CD4-positive, alpha-beta T cell treated with Interleukin-21 for 1 hour (primary cell): ENCODE data around the gene PRDM8.

ENCODE experiments used
- DNase-seq: peaks from one replicate; pipeline ENCODE4 v3.0.0-alpha.2; 2020

The PRDM8 gene

GRCh38 chr4:80184053-80184824, 13.1 kb upstream of the PRDM8 start:
- peak; percentile 92 for DNase-seq

DNA sequence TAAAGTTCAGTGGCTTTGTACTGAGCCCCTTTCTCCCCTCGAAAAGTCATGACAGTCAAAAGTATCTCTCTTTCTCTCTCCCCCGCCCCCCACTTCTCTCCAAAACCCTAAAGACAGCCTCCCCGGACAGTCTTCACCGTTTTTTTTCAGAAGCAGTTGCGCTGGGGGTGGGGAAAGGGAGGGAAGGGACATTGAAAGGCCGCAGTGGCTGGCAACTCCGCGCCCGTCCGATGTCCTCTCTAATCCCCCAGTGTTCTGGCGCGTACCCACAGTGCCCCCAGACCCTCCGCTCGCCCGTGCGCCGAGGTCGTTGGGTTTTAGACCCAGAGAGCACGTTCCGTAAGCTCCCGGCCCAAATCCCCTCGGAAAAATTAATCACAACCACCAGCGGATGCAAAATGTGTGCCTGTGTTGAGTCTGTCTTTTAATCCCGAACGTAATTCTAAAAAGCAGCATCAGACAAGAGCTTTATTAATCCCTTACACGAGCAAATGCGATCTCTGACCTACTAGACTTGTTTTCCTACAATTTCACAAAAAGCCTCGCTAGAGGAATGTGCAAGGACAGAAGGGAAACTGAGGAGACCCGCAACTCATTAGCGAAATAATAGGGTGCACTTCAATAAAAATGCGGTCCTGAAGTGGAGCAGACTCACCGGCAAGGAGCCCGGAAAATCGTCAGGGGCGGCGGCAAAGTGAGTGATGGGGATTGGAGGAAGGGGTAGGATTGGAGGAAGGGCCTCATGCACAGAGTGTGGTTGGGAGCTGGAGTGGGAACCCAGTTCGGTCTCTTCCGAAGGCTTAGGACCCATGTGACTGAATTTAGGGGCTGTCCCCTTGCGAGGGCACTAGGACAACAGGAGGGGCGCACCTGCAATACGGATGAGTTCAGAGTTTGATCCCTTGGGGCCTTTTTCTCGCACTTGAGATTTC, 12.2 kb upstream of the PRDM8 start:
- DNase-seq: no peak

DNA sequence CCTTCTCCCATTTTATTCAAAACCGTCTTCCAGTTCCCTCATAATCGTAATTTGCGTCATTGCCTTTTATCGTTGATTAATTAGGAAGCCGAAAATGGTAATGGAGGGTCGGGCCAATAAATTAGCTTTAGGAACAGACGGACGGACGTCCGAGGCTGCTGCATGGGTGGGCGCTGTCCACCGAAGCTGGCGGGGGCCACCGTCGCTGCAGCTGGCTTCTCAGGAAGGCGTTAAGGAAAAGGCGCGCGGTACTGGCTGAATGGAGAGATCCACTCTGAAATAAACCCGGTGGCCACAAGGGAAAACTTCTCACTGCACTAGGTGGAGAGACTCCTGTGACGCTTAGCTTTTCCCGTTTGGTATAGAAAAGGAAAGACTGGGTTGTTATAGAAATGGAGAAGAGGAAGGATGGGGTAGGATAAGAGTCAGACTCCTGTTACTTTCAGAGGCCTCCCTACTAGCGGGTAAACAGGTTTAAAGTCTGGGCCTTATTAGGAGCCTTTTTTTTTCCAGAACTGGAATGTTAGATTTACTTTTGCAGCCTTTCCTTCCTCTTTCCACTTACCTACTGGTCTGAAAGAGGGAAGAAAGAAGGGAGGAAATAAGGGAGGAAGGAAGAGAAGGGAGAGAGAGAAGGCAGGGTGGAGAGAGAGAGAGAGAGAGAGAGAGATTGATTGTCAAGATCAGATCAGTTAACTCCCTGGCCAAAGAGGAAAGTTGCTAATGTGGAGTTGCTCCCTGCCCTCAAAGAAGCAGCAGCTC, 11.3 kb upstream of the PRDM8 start:
- no peak for DNase-seq

- DNase-seq: no peak
Measured at GRCh38 chr4:80186676-80187075, 10.6 kb upstream of the PRDM8 start.

DNA sequence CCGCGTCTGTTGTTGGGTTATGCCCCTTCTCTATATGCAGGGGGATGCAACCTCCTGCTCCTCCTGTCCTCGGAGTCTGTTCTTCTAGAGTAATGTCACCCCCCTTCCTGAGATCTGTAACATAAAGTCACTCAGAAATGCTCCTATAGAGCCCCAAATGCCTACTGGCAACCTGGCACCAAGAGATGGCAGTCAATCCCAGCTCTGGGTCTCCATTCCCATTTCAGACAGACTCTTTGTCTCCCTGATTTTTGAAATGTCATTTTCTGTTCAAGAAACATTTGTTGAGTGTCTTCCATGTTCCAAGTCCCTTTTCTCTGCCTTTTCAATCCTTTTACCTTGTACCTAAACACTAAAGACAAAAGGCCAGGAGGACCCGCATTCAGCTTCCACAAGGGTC, 9.6 kb upstream of the PRDM8 start:
- no peak for DNase-seq

GRCh38 chr4:80188457-80188800, 8.9 kb upstream of the PRDM8 start:
- DNase-seq: no peak

DNA sequence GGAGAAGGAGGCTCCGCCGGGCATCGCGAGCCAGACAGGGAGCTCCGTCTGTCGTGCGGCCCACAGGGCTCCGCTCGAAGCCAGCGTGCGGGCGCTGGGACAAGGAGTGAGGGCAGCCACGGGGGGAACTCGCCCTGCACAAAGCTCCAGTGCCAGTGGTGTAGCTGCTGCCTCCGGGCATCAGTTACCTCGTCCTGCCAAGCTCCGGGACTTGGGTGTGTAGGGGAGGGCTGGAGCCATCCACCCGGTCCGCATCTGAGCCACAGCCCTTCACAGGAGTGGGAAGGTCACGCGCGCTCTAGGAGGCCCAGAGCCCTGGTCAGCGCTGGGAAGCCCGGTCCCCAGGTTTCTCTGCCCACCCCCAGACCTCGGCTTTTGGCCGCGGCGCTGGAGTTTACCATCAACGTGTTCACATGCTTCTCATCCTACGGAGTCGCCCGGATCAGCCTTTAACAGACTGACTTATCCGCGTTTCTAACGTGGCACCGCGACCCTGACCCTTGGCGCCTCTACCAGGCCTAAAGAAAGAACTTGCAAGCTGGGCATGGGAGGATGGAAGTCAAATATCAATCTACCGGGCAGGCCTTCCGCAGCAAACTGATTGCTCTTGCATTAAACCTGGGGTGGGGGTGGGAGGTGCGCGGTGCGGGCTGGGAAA, 8.4 kb upstream of the PRDM8 start:
- no peak for DNase-seq

DNA sequence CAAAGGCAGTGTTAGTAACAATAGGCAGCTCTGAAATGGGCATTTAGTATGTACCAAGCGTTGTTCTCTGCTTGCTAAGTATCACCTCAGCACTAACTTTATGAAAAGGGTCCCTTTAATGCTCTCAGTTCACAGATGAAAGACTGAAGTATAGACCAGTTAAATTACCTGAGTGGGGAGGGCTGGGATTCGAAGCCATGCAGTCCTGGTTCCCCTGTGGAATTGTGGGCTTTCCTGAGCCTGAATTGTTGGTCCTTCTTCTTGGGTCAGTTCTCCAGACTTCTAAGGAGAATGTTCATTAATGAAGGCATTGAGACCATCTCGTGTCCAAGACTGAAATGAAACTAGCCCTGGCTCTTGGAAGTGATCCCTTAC, 7.7 kb upstream of the PRDM8 start:
- DNase-seq: no peak

DNA sequence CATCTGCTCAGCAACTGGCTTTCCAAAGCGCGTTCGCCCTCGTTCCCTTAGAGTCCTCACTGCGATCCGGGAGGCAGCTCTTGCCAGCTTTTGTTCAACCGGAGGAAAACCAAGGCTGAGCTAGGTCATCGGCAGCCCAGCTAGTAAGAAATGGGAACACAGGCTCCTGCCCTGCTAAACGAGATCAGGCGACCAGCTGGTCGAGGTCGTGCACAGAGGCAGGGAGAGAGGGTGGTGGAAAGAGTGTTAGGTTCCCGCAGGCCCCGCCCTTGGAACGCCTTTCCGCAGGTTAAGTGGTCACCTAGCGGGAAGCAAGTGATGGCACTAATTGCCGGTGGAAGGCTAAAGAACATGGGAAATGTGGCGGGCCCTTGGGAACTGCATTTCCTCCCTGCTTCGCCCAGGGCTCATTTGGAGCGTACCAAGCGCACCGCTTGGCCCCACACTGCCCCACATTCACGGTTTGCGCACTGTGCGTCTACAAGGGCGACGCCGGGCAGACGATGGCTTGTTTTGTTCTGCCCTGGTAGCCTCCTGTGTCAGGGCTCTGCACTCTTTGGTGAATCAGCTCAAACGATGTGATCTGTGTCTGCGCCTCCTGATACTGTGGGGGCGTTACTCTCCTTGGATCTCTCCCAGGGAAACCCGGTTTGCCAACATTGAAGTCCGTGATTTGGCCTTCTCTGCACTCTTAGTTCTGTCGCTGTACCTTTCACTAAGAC, 7.2 kb upstream of the PRDM8 start:
- DNase-seq: no peak

- no peak for DNase-seq
Measured at GRCh38 chr4:80192252-80192866, 4.9 kb upstream of the PRDM8 start.

- DNase-seq: no peak
Measured at GRCh38 chr4:80192937-80193336, 4.4 kb upstream of the PRDM8 start.

DNA sequence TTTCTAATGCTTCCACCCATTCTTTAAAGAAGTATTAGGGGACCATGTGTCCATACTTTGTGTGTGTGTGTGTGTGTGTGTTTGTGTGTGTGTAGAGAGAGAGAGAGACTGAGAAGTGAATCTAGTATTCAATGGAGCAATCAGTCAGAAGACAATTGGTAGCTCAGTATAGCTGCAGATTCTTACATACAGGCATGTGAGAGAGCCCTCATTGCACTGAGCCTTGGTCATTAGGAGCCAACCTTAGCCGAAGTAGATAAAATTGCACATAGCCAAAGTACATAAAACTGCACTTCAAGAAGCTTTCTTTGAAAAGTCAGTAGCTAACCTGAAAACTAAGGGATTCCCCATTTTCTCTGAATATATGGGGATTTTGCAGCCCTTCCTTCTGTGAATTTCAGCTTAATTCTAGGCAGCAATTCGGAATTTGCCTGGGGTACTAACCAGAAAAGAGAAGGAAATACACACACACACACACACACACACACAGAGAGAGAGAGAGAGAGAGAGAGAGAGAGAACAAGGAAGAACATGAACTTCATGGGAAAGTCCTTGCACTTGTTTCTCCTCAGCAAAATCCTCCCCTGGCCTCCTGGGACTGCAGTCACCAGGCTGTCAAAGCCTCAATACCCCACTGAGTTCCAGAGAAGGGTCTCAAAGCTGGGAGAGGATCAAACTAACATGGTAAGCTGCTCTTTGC, 1.7 kb upstream of the PRDM8 start:
- no peak for DNase-seq

GRCh38 chr4:80196259-80196921, 913 bp upstream of the PRDM8 start:
- DNase-seq: no peak

DNA sequence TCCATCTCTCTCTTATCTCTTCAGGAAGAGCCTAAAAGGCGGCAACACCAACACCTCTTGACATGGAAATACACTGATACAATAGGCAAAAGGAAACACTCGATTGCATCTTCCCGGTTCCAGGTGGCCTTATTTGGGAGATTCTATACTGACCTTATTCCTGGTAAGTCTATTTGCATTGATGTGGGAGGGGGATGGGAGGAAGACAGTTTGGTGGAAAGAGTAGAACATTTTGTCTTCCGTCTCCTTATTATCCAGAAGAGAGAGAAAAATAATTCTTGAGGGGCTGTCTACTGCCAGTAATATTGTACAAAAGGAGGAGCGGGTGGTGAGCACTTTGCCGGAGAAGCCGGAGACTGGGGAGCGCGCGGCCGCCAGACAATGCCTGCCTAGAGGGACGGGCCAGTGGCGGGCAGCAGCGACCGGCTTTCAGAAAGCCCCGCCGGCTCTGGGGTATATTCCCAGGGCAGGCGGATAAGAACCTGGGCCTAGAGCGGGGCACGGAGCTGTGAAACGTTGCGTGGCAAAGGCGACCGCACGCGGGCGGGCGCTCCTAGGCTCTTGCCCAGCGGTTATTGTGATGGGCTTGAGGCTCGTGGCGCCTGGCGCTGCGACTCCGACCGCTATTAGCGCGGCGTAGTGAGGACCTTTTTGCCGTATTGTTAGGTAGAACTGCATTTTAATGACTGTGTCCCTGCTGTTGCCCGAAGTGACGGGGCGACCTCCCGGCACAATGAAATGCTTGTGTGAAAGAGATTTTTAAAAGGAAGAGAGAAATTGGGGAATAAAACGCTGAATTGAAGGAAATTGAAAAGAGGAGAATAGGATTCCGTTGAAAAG, 518 bp downstream of the PRDM8 start:
- no peak for DNase-seq

DNA sequence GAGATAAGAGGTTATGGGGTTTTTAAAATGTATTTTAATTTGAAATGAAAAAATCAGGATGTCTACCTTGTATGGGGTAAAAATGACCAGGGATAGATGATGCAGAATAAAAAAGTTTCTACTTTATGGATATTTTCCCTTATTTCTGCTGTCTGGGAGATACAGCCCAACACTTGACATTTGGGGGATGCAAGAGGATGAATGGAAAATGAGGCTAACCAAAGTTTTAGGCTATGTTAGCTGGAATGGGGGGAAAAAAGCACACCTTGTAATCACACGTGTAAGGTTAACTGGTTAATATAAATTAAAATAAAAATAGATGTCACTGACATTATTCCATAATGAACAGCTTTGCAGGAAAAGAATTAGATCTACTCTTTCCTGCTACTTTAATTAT, 1.1 kb downstream of the PRDM8 start:
- no peak for DNase-seq

DNA sequence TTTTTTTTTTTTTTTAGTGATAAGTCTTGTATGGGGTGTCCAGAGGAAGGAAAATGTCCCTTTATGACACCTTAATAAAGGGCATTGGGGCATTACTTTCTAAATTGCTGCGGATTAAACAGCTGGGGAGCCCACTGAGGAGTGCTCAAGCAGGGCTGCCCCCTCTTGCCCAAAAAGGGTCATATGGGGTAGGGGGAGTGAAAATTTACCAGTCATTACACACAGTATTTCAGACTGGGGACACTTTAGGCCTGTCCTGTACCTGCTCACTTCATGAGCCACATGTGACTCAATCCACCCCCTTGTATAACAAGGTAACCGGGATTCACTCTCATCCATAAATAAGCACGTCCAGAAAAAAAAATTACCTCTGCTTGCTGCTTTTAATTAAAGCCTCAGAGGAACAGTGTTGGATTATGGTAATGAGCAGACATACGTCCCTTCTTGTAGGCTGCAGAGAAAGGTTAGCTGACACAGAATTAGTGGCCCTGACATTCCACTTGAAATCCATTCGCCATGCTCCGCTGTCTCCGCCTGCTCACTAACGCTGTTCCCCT, 1.8 kb downstream of the PRDM8 start:
- DNase-seq: no peak

DNA sequence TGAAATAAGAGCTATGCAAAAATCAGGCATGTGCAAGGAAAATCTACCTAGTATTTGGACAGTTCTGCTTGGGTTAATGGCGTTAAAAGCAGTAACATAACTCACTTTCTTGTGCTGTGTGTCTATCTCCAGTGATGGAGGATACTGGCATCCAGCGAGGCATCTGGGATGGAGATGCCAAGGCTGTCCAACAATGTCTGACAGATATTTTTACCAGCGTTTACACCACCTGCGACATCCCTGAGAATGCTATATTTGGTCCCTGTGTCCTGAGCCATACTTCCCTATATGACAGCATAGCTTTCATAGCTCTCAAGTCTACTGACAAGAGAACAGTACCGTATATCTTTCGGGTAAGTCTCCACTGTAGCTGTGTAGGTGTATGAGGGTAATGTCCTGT, 2.6 kb downstream of the PRDM8 start:
- no peak for DNase-seq

DNA sequence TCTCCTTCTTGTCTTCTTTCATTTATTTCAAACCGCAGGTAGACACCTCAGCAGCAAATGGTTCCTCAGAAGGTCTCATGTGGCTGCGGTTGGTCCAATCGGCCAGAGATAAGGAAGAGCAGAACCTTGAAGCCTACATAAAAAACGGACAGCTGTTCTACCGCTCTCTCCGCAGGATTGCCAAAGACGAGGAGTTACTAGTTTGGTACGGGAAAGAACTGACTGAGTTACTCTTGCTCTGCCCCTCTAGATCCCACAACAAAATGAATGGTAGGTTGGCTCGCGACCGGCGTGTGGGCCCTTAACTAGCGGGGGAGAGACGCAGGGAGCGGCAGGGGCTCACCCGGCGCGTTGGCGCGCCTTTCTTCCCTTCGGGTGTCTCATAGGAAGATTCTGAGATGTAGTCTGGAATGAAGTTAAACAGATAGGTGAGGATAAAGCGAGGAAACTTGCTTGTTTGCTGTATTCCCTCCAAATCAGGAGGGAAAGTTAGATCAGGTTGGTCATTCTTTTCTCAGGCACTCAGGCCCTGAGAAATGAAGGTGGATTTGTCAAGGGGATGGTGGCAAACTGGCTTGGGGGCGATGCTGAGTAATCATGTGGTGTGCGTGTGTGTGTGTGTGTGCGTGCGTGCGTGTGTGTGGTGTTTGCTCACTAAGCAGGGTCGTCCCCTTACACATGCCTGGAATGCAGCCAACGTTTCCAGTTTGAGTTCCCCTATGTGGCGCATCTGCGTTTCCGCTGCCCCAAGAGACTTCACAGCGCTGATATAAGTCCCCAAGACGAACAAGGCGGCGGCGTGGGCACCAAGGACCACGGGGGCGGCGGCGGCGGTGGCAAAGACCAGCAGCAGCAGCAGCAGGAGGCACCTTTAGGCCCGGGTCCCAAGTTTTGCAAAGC, 4.2 kb downstream of the PRDM8 start:
- peak; percentile 71 for DNase-seq
